Measurements from ENCODE around the gene APOBEC2. TPM values are rescaled to one million over a fixed set of nuclear protein-coding genes. Genes with fewer than 3 reads are reported as not detected.
A peak's percentile ranks its signal among the peaks of the same experiment; 100 is the strongest.

APOBEC2 gene
- total RNA-seq, 2 experiments from 2014 or later = not detected

GRCh38 chr6:41079080-41079479, 26.1 kb downstream of the APOBEC2 start:
- Mint-ChIP-seq H3K27me3 (no peaks in the 10 kb centered on the region), H3K9me3 (no peaks in the 10 kb centered on the region), H3K36me3 (ENCODE audit: low read depth) (peaks cover 58% of the 10 kb centered on the region), H3K4me3 (no peak overlapping the region), H3K27ac (peak overlapping the region; percentile 84), H3K4me1 (ENCODE audit: low read depth) (peaks cover 83% of the 10 kb centered on the region)
- intact Hi-C loops (cut with DNase I, micrococcal nuclease) = loop anchor here in 1 of 2 experiments (5.0 to 10.0 kb wide), 2 partner anchors 238 to 1964 kb away; partner anchors contain the start of gene SAYSD1
- Histone ChIP-seq H3K4me1 (ENCODE audit: insufficient read depth, low read length) (peaks cover 28% of the 10 kb centered on the region), H3K27ac (ENCODE audit: low read depth in 1 of 2, low read length in 2 of 2) (no peak overlapping the region), H3K9me3 (ENCODE audit: control insufficient read depth in 1 of 2, insufficient read depth in 1 of 2, low read length in 2 of 2) (no peaks in the 10 kb centered on the region), H3K4me3 (ENCODE audit: low read length) (no peak overlapping the region), H3K27me3 (ENCODE audit: control insufficient read depth in 1 of 2, insufficient read depth in 2 of 2, low read length in 2 of 2) (no peaks in the 10 kb centered on the region), H3K36me3 (ENCODE audit: insufficient read depth, low read length) (peaks cover 39% of the 10 kb centered on the region)
- no peak for DNase-seq
- no peak for TF ChIP-seq CTCF (IDR thresholded peaks at IDR 0.05)
- no peak for ATAC-seq (ENCODE audit: poor library complexity)
- CTCF ChIA-PET = no interaction called here
- POLR2A ChIA-PET = interaction anchor here (1.4 to 1.7 kb wide), 2 partner anchors 8 to 255 kb away, joined by 3 to 9 read pairs; no protein-coding TSS in a partner anchor

- H3K4me1 Mint-ChIP-seq (ENCODE audit: low read depth) = peaks cover 72% of the 10 kb centered on the region
- Histone ChIP-seq H3K4me1 (ENCODE audit: insufficient read depth, low read length) (peaks cover 16% of the 10 kb centered on the region), H3K4me3 (ENCODE audit: low read length) (peak overlapping the region; percentile 35), H3K9me3 (ENCODE audit: control insufficient read depth in 1 of 2, insufficient read depth in 1 of 2, low read length in 2 of 2) (no peaks in the 10 kb centered on the region), H3K27me3 (ENCODE audit: control insufficient read depth in 1 of 2, insufficient read depth in 2 of 2, low read length in 2 of 2) (no peaks in the 10 kb centered on the region), H3K36me3 (ENCODE audit: insufficient read depth, low read length) (peaks cover 54% of the 10 kb centered on the region), H3K27ac (ENCODE audit: low read depth in 1 of 2, low read length in 2 of 2) (peak overlapping the region; percentile 10 to 69)
- DNase-seq = peak in 6 of 14 experiments; percentile 10 to 70 (median 50)
- peaks cover 72% of the 10 kb centered on the region for H3K36me3 Mint-ChIP-seq (ENCODE audit: low read depth)
- ATAC-seq (ENCODE audit: poor library complexity) = peak; percentile 86
- POLR2A ChIA-PET = interaction anchor here (0.7 to 1.7 kb wide), 6 partner anchors 8 to 254 kb away, joined by 3 to 9 read pairs (median 4); partner anchors contain the start of genes NFYA, OARD1 and TREML2
- H3K9me3 Mint-ChIP-seq = no peaks in the 10 kb centered on the region
- H3K27ac Mint-ChIP-seq = peak overlapping the region; percentile 84
- no peak for TF ChIP-seq CTCF (IDR thresholded peaks at IDR 0.05)
- intact Hi-C loops (cut with DNase I, micrococcal nuclease) = no loop called here
- CTCF ChIA-PET = interaction anchor here (1.2 kb wide), 1 partner anchor 53 kb away, joined by 3 read pairs; no protein-coding TSS in a partner anchor
- peak overlapping the region; percentile 69 for H3K4me3 Mint-ChIP-seq
- no peaks in the 10 kb centered on the region for H3K27me3 Mint-ChIP-seq
Measured at GRCh38 chr6:41080621-41081020, 27.6 kb downstream of the APOBEC2 start.

GRCh38 chr6:41083072-41083471, 30.1 kb downstream of the APOBEC2 start:
- Mint-ChIP-seq H3K4me1 (ENCODE audit: low read depth) (peaks cover 64% of the 10 kb centered on the region), H3K9me3 (no peaks in the 10 kb centered on the region), H3K4me3 (no peak overlapping the region), H3K36me3 (ENCODE audit: low read depth) (peaks cover 93% of the 10 kb centered on the region), H3K27ac (no peak overlapping the region), H3K27me3 (no peaks in the 10 kb centered on the region)
- DNase-seq = no peak
- no peak overlapping the region for H3K27ac ChIP-seq (ENCODE audit: low read depth in 1 of 2, low read length in 2 of 2)
- no peak for ATAC-seq (ENCODE audit: poor library complexity)
- H3K9me3 ChIP-seq (ENCODE audit: control insufficient read depth in 1 of 2, insufficient read depth in 1 of 2, low read length in 2 of 2) = no peaks in the 10 kb centered on the region
- H3K36me3 ChIP-seq (ENCODE audit: insufficient read depth, low read length) = peaks cover 74% of the 10 kb centered on the region
- H3K27me3 ChIP-seq (ENCODE audit: control insufficient read depth in 1 of 2, insufficient read depth in 2 of 2, low read length in 2 of 2) = no peaks in the 10 kb centered on the region
- intact Hi-C loops (cut with DNase I, micrococcal nuclease) = no loop called here
- TF ChIP-seq CTCF (IDR thresholded peaks at IDR 0.05) = no peak
- ChIA-PET POLR2A (no interaction called here), CTCF (no interaction called here)
- no peak overlapping the region for H3K4me3 ChIP-seq (ENCODE audit: low read length)
- peaks cover 13% of the 10 kb centered on the region for H3K4me1 ChIP-seq (ENCODE audit: insufficient read depth, low read length)

All from CD4-positive, alpha-beta T cell (primary cell).